Measurements from ENCODE around the gene EHD4.

DNA sequence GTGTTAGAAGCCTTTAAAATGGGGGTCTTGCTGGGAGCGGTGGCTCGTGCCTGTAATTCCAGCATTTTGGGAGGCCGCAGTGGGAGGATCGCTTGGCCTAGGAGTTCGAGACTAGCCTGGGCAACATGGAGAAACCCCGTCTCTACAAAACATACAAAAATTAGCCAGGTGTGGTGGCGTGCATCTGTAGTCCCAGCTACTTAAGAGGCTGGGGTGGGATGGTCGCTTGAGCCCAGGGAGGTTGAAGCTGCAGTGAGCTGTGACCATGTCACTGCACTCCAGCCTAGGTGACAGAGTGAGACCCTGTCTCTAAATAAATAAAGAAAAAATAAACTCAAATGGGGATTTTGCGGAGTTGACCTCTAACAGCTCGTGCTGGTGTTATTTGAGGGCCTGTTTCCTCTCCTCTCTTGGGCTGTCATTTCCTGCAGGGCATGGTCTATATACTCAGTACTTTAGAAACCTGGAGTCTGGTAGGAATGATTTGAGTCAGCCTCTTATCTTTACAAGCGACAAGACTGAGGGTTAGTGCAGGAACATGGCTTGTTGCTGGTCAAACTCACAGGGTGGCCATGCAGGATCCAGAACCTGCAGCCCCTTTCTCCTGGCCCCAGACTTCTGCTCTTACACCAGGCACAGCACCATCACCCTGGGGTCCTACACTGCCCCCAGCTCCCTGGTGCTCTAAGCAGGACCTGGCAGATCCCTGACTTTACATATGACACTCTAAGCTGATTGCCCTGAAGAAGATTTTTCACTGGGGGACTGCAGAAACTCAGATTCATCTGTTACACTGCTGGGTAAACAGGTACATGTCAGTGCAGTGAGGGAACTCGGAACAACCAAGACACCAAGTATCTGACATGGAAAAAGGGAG, 15.1 kb downstream of the EHD4 start:
- TF ChIP-seq, protein P1, sequence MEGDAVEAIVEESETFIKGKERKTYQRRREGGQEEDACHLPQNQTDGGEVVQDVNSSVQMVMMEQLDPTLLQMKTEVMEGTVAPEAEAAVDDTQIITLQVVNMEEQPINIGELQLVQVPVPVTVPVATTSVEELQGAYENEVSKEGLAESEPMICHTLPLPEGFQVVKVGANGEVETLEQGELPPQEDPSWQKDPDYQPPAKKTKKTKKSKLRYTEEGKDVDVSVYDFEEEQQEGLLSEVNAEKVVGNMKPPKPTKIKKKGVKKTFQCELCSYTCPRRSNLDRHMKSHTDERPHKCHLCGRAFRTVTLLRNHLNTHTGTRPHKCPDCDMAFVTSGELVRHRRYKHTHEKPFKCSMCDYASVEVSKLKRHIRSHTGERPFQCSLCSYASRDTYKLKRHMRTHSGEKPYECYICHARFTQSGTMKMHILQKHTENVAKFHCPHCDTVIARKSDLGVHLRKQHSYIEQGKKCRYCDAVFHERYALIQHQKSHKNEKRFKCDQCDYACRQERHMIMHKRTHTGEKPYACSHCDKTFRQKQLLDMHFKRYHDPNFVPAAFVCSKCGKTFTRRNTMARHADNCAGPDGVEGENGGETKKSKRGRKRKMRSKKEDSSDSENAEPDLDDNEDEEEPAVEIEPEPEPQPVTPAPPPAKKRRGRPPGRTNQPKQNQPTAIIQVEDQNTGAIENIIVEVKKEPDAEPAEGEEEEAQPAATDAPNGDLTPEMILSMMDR (IDR thresholded peaks at IDR 0.05; ENCODE audit: low read depth, low read length), result no peak
- TF ChIP-seq POLR2A (IDR thresholded peaks at IDR 0.05; ENCODE audit: extremely low read depth, insufficient read length) (no peak), MYC (IDR thresholded peaks at IDR 0.05; ENCODE audit: low read depth, low read length) (no peak)
- TF ChIP-seq, protein P2, sequence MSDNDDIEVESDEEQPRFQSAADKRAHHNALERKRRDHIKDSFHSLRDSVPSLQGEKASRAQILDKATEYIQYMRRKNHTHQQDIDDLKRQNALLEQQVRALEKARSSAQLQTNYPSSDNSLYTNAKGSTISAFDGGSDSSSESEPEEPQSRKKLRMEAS (IDR thresholded peaks at IDR 0.05; ENCODE audit: low read depth, low read length), result no peak
